Measurements from ENCODE around the gene MED12L.

Gene MED12L

DNA sequence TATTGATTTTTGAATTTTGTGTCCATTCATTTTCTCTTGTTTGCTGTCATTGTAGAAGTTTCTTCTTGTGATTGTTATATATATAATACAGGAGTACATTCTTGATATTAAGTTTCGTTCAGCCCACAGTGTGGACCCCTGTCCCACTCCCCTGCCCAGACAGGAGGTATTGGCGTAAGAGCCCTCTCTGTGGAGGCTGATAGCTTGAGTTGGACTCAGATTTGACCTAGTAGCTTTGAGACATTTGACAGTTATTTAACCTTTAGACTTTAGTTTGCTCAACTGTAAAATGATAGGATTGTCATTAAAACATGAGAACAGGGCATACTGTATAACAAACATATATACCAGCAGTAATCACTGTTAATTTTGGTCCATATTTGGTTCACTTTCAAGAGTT, 90.5 kb downstream of the MED12L start:
- no peak for DNase-seq

DNA sequence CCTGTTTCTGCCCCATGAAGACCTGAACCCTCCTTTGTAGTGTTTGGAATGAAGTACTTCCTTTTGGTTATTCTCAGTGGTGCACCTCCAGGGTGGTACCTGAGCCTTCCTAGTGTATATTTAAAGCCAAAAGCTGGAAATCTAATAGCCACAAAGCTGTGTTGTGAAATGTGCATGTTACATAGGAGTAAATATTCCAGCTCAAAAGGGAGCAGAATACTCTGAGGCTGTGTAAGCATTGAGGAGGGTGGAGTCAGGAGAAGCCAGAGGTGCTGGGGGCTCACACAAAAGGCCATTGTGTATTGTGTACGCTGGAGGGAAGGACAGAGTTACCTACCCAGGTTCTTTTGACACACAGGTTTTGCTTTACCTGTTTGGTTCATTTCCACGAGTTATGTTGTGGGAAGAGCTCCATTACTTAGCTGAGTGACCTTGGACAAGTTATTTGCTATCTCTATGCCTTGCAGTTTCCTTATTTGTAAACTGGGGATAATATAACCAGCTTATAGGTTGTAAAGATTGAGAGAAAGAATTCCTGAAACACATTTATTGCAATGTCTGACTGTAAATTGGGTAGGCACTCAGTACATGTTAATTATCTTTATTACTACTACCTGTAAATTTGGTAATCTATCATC, 92.9 kb downstream of the MED12L start:
- DNase-seq: no peak

DNA sequence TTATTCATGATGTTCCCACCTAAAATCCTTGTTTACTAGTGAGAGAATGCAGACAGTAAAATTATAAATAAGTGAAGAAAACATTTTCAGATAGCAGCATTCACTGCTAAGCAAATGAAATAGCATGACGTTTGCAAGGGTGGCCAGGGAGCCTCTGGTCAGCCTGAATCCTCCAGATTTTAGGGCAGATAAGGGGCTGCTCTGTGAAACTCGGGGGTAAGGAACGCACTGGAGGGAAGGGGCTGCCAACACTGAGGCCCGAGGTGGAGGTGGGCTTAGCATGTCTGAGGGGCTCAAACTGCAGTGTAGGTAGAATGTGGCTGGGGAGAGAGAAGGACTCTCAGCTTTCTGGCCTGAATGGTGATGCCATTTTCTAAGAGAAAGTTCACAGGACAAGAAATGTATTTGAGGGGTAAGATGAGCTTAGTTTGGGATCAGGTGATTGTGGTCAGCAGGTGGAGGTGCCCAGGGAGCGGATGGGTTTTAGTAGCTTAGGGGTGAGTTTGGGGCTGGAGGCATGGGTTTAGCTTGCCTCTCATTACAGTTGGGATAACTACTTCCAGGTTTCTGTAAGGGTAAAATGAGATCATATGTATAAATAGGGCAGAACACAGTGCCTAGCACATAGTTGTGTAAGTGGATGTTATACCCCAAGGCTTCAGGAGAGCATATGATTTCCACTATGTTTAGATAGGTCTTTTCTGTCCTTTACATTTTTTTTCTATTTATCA, 97.0 kb downstream of the MED12L start:
- no peak for DNase-seq

DNA sequence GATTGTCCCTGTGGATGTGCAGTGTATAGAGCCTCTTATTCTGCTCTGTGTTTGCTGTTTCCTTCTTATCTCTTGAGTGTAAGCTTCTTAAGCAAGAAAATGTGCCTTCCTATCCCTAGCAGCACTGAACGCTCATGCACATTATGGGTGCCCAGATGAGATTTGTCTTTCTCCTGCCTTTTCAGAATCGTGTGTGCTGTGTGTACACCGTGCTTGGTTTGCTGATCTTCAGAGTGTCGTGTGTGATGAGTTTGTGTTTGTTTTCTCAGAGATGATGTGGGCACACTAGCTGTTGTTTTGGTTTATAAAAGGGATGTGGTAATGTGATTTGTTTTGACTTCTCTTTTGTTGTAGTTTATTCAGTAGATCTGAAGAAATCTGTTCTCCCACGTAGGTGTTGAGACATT, 97.8 kb downstream of the MED12L start:
- no peak for DNase-seq

DNA sequence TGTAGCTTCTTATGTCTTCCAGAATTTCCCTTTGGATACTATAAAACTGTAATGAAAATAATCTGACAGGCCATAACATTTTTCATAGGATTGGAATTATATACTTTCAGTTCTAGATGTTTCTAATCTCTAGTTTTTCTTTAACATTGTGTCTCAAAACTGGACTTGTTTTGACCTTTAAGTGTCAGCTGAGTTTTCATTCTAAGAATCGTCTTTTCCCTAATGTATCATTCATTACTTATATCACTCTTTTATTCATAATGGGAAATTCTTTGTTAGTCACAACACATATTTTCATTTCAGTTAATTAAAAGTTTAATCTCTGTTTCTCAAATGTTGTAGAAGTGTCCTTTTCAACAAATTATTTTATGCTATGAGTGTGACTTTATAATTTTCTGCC, 105.6 kb downstream of the MED12L start:
- DNase-seq: no peak

DNA sequence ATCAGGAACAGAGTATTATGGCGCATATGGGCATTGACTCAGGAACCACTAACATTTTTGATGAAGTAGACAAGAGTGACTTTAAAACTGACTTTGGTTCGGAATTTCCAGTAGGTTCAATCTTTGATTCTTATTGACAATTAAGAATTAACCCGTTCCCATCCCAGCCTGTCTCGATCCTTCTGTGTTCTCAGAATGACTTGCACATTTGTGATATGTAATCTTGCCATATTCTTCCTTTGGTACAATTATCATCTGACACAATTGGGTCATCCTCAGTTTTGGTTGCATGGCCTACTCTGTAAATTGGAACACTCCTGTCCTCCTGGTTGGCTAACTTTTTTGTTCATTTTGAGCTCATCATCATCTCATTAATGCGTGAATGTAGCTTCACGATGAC, 107.1 kb downstream of the MED12L start:
- no peak for DNase-seq

DNA sequence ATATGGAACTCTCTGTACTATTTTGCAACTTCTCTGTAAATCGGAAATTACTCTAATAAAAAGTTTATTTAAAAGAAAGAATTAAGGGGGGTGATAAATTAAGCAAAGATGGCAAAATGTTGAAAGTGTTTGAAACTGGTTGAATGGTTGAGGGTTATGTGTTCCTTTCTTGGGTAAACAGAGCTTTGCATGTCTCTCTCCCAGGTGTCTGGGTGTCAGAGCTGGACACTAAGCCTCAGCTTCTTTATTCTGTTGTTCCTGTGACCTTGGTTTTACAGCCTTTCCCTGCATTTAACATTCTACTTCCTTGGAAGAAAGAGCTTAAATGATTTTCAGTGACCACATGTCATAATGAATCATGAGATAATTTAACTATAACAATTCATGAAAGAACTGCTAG, 110.4 kb downstream of the MED12L start:
- DNase-seq: no peak

DNA sequence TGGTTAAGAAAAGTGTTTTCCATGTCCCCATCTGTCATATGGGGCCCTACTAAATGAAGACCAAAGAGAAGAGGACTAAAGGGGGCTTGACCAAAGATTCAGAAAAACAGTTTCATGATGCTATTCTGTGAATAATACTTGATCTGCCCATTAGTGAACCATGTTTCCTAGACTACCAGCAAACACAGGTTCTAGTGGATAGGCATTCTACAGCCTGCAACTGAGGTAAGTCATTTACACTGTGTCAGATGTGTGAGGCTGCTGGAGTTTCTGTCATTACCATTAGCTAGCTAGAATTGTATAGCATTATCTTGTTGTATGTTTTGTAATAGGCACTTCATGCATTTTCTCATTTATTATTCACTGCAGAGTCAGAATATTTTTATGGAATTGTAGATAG, 111.0 kb downstream of the MED12L start:
- DNase-seq: no peak

DNA sequence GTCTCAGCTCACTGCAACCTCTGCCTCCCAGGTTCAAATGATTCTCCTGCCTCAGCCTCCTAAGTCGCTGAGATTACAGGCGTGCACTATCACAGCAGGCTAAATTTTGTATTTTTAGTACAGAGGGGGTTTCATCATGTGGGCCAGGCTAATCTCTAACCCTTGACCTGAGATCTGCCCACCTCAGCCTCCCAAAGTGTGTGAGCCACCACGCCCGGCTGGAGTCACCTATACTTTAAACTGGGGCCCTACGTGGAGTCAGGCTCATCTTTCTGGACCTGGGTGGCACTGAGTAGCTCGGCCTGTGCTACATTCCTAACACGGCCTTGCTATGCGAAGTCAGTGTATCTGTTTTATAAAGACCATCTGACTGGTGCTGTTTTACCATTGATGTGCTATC, 111.8 kb downstream of the MED12L start:
- DNase-seq: no peak

DNA sequence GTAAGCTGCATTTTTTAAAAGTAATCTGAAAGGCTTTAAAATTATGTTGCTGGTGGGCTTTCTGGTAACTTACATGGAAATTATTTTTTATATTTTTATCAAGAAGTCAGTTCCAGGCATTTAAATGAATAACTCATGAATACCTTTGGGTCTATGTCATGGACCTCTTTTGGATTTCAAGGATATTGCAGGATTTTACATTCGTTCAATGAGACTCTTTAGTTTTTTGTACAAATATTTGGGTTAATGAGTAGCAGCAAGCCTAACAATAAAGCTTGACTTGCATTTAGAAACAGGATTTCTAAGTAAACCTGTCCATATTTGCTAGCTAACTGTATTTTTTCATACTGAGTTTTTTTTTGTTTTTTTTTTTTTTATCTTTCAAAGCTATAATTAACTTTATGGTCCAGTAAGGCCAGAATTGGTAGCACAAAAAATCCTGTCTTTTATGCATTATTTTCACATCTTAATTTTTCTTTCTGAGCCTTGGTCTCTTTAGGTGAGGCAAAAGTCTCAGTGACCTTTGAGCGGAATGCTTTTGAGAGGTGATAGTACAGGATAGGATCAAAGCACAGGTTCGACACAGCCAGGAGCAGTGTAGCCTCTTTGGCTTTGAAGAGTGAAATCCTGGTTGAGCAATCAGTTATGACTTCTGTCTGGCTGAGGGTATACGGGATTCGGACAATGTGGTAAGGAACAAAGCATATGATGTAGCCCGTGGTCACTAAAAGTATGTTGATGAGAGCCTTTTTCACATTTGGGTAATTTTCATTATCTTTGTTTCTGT, 112.7 kb downstream of the MED12L start:
- no peak for DNase-seq

DNA sequence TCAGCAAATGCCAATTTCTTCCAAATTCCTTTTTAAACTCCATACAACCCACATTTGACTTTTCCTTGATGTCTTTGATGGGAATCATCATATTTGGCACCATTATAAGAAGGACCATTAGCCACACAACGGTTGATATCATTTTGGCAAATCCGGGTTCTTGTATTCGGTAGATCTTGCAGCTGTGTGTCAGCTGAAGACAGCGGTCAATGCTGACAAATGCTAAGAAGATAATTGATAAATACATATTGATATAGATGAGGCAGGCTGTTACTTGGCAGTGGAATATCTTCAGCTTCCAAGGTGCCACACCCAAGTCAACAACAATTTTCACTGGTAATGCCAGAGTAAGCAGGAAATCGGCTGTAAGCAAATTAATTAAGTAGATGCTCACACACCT, 113.4 kb downstream of the MED12L start:
- DNase-seq: no peak

DNA sequence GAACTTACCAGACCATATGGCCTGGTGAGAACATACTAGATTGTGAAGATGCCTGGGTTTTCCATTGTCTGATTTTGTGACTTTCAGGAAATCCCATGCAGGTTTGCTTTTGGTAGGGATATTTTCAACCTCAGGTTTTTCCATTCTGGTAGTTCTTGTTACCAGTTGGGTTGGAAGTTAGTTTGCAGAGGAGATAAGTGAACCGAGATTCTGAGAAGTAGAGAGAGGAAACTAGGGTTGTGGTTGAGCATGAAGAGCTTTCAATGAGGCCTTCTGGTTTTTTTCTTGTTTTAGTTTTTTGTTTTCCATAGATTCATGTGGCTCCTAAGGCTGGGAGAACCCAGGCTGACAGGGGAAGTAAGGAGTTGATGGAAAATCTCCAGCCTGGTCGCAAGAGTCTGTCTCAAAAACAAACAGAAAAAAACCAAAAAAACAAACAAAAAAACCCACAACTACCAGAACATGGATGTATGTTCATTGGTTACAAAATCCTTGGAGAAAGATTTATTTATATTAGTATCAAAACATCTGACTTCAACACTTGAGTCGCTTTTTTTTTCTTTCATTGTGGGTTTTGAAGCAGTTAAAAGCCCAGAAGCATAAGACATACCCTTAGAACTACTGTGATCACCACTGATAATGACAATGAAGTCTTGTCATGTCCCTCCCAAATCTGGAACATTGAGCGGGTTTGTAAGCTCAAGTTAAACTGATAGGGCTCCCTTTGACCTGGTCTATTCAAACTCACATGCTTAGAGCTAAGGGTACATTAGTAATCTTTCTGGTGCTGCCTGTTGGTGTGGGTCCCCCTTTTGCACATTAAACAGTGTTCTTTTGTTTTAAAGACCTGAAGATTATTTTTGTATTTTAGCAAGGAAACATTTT, 114.3 kb downstream of the MED12L start:
- DNase-seq: no peak

DNA sequence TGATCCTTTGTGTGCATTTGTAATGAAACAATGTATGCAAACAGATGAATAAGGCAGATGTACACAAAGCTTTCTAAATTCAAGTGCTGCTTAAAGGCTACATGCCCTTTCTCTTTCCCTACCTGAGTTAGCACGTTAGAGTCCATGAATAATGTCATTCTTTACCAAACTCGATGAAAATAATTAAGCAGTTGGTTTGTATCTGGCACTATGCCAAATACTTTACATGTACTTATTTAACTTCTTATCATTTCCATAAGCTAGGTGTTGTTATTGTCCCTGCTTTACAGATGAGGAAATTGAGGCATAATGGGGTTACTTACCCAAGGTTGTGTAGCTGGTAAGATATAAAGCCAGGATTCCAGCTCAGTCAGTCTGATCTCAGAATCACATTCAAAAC, 115.1 kb downstream of the MED12L start:
- no peak for DNase-seq

DNA sequence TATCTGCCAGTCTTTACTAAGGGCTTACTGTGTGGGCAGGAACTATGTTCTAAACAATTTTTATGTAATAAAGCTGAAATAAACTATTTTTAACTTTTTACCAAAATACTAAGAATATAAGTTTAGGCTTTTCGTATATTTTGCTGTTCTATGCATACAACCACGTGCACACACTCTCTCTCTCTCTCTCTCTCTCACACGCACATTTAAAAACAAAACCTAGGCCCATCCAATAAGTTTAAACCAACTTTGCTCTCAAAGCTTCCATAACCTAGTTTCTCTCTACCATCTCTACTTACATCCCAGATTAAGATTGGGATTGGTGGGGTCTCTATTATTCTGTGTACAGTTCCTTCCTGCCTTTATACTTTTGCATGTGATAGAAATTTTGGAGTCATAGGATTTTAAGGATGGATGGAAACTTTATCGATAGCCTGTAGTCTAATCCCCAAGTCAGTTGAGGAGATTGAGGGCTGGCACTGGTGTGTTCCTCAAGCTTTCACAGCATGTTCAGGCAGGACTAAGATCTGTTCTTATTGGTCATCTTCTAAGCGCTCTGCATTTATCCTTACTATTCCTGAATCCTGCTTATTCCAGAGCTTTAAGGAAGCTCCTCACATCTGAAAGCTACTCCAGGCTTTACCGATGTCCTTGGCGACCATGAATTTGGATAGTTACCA, 115.7 kb downstream of the MED12L start:
- no peak for DNase-seq

DNA sequence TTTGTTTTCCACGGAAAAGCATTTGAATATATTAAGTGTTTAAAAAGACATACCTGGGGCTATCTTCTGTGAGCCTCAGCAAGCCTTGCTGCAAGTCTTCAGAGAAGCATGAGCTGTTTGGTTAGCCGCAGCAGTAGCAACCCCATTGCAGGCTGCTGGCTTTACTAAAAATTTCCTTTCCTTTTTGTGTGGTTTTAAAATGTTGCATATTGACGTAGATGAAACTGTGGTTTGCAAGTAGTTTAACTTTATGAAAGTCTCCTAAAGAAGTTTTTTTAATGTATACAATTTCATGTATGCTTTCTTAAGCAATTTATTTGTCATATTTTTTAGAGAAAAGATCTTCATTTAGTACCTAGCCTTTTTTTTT, 117.6 kb downstream of the MED12L start, which contains the start of gene GPR171:
GPR171 (minus strand) TSS at position 166 of the 370 bp plus-strand sequence. CDS start 3,830 bp downstream, outside the sequence.
- no peak for DNase-seq

DNA sequence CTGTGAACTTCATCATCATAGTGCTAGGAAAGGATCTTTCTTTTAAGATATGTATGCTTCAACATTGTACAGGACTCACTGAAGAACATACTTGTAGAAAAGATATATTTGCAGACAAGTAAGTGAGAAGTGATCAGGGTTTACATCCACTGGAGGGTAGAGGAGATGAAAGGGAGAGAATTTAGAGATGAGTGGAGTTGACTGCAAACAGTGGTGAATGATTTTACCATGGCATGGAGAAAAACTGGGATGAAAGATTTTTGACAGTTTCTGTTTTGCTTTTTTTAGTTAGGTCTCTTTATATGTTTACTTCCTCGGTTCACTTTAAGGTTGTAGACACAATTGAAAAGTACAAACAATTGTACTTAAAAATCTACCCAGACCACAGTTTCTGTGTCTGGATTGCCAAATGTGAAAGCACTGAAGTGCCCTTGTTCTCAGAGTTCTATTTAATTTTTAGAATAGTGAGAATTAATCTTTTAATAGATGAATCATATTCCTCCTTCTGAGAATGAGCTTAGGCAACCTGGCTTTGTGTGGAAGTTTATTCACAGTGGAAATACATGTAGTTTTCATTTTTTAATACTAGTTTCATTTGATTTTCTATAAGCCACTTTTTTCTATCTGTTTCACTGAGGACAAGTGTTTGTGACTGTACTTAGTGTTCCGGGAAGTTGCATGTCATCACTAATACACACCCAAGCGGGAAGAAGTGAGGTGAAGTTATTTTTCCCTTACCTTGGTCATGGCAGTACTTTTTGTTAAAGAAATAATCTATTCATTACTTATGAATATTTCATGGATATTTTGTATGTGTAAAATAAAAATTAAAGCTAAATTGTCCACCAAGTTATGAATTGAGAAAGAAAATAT, 119.3 kb downstream of the MED12L start:
- DNase-seq: no peak

DNA sequence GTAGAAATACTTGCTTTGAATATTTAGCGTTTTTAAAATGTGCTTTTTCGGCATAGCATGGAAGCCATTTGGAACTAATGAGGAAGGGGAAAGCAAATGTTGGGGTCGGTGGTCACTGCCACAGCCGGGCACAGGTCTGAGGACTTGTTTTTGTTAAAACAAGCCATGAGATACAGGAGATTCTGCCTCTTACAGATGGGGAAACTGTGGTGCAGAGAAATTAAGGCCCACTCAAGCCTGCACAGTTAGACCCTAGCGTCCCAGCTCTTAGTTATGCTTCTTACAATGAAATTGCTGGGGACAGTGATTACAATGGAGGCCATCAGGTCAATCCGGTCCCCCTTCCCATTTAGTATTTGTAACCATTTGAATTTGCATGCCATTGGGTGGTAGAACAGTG, 120.0 kb downstream of the MED12L start:
- DNase-seq: no peak

DNA sequence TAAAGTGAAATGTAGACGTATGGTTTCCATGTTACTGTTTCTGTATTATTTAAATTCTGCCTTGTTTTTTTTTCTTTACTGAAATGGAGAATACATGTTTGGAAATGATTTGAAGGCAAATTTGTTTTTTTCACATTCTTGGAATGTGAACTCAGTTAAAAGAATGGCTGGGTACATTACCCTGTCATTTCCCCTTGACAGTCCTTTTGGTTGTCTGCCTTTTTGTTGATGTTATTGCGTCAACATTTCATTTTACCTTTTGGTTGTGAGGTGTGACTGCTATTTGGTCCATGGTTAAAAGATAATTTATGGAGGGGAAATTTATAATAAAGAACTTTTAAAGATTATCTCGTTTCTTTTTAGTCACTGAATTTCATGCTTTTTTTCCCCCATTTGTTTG, 120.7 kb downstream of the MED12L start:
- DNase-seq: no peak

DNA sequence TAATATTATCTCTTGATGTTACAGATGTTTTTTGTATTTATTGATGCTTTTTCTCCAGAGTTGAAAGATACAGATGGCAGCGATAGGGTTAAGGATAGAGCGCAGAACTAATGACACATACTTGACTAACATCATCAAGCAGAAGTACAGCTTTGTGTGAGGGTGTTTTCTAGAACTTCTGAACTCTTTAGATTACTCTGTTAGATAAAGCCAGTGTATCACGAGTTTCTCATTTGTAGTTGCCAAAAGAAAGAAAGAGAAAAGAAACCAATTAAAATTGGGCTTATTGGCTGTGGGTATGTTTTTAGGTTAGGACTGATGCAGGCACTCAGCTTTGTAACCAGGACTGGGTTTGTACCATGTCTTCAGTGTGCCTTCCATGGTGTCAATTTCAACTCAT, 124.2 kb downstream of the MED12L start:
- no peak for DNase-seq

DNA sequence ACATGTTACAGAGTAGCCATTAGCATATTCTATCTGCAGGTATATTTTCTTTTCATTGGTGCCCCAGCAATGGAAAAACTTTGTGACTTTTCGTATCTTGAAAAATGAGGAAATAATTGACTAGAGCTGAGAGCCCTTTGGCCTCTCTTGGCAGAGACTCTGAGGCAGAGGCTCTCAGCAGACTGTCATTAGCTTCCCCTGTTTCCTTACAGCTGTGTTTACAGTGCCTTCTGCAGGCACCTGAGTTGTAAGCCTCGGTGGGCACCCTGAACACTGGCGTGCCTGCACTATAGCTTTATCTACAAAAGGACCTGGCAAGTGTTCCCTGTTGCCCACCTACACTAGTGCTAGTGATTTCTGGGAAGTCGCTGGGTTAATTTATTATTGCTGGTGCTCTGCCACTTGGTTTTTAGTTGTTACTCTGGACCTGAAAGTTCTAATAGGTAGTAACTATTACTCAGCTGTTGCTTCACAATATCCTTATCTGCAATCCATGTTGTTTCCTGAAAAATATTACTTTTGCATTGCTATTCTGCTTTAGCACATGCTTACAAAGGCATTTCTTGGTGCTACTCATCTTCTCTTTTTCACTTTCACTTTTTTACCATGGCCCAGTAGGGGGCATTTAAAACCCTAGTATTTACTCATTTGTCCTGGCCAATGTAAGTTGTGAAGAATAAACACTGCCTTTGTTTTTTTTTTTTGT, 125.4 kb downstream of the MED12L start:
- DNase-seq: no peak

DNA sequence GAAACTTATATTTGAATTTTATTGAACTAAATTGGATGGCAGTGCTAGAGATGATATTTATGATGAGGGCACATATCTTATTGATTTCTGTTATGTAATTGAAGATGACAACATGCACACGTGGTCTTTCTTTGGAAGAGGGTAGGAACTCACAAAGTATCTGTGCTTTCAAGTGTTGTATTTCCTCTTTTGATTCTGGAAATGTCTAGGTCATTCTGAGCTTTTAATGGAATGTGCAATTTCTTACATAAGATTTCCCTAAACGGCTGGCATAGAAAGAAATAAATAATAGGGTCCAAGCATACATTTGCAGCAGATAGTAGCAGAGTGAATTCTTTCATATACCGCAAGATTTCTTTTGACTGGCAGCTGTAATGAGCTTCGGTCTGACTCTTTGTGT, 127.7 kb downstream of the MED12L start:
- no peak for DNase-seq
